GM12878 (cell line): ENCODE measurements around the gene SEL1L. TPM values are rescaled to one million over a fixed set of nuclear protein-coding genes. Genes with fewer than 3 reads are reported as not detected.

Experiments used
- ATAC-seq: fragments of 200-7000 bp; cut with Tn5 transposase; 3 replicates; pipeline ENCODE4 v1.9.1; 2020; ENCODE audit warnings: mild to moderate bottlenecking, moderate library complexity
- BruUV-seq: library from RNA; stranded (reverse); fragments of 400-500 nt; replicated peaks from 2 replicates; lab custom pipeline; 2021; lab: Mats Ljungman, UMichigan
- CTCF ChIA-PET: fragments of 300-600 bp; sonication (Branson Sonifier 250); formaldehyde crosslinking; extraction: SDS; loops from one replicate; lab custom pipeline; 2021; ENCODE audit warnings: inconsistent platforms; lab: Yijun Ruan, JAX
- POLR2A ChIA-PET: fragments of 350-600 bp; formaldehyde crosslinking; extraction: SDS; loops from one replicate; lab custom pipeline; 2021; ENCODE audit warnings: inconsistent platforms; lab: Charles Lee
- RAD21 ChIA-PET: fragments of 300-600 bp; sonication (Branson Sonifier 250); formaldehyde crosslinking; loops from one replicate; lab custom pipeline; 2023; ENCODE audit warnings: antibody characterized with exemption; ENCODE audit not compliant: unreplicated experiment; lab: Charles Lee
- SMC1A ChIA-PET: fragments of 300-600 bp; sonication (Branson Sonifier 250); formaldehyde crosslinking; loops from one replicate; lab custom pipeline; 2023; ENCODE audit not compliant: unreplicated experiment, uncharacterized antibody; lab: Charles Lee
- DNase-seq: peaks from one replicate; pipeline ENCODE4 v3.0.0-alpha.2; 2011; ENCODE audit warnings: low read depth, low spot score
- FAIRE-seq: peaks from 3 replicates; lab custom pipeline; 2011; peaks lifted over from hg19 to GRCh38; lab: Jason Lieb, UNC
- H2AFZ ChIP-seq: 2 replicates; pipeline ENCODE4 v1.6.0; 2011; ENCODE audit warnings: low read depth, low read length, control low read depth; ENCODE audit not compliant: control insufficient read depth
- H3K27ac ChIP-seq: 2 replicates; pipeline ENCODE4 v1.5.1; 2011; ENCODE audit warnings: control low read depth; ENCODE audit not compliant: control insufficient read depth, insufficient read depth
- H3K27me3 ChIP-seq, 2 experiments: replicated peaks in 1 of 2; 2 replicates each; pipeline versions ENCODE4 v1.6.0 to v1.6.1; 2011; ENCODE audit warnings: low read length in 1 of 2; ENCODE audit not compliant: control insufficient read depth in 2 of 2, insufficient read depth in 2 of 2
- H3K36me3 ChIP-seq, 2 experiments: 2 replicates each; pipeline ENCODE4 v1.5.1; 2011; ENCODE audit warnings: low read length in 1 of 2; ENCODE audit not compliant: control insufficient read depth in 2 of 2, insufficient read depth in 2 of 2
- H3K4me1 ChIP-seq: 2 replicates; pipeline ENCODE4 v1.6.1; 2011; ENCODE audit warnings: mild to moderate bottlenecking, low read length, moderate library complexity, mixed read lengths; ENCODE audit not compliant: control insufficient read depth, insufficient read depth
- H3K4me2 ChIP-seq: 2 replicates; pipeline ENCODE4 v1.6.0; 2011; ENCODE audit warnings: control low read depth; ENCODE audit not compliant: control insufficient read depth, insufficient read depth
- H3K4me3 ChIP-seq: fragments of 200-600 bp; sonication (generic); 2 replicates; pipeline ENCODE4 v1.5.1; 2016
- H3K79me2 ChIP-seq: 2 replicates; pipeline ENCODE4 v1.6.0; 2011; ENCODE audit warnings: low read length; ENCODE audit not compliant: control insufficient read depth, insufficient read depth
- H3K9ac ChIP-seq: 2 replicates; pipeline ENCODE4 v1.8.0; 2011; ENCODE audit warnings: low read length, control low read depth, mixed read lengths; ENCODE audit not compliant: control insufficient read depth, insufficient read depth
- H3K9me3 ChIP-seq: replicated peaks from 3 replicates; pipeline ENCODE4 v1.5.1; 2011; ENCODE audit warnings: mild to moderate bottlenecking, low read length; ENCODE audit not compliant: control insufficient read depth, insufficient read depth
- H4K20me1 ChIP-seq: 2 replicates; pipeline ENCODE4 v1.6.0; 2011; ENCODE audit not compliant: control insufficient read depth, insufficient read depth
- BACH1 ChIP-seq: fragments of 450-650 bp; IDR thresholded peaks from 2 replicates; pipeline ENCODE4 v1.6.1; 2017; ENCODE audit warnings: mild to moderate bottlenecking, borderline replicate concordance
- CEBPB ChIP-seq, 2 experiments: fragments of 150-350 bp in 1 of 2; IDR thresholded peaks; 2 replicates each; pipeline ENCODE4 v1.6.1; 2012 to 2014; ENCODE audit warnings: low read depth in 2 of 2, low read length in 2 of 2, borderline replicate concordance in 1 of 2, inconsistent platforms in 1 of 2
- CHD1 ChIP-seq: IDR thresholded peaks from 2 replicates; pipeline ENCODE4 v1.6.1; 2012; ENCODE audit warnings: low read depth, low read length, improper control_type of control experiment
- JUNB ChIP-seq: IDR thresholded peaks from 2 replicates; pipeline ENCODE4 v1.6.1; 2016; ENCODE audit warnings: antibody characterized with exemption, mild to moderate bottlenecking
- MEF2B ChIP-seq: fragments of 450-650 bp; IDR thresholded peaks from 2 replicates; pipeline ENCODE4 v1.6.1; 2018; ENCODE audit warnings: mild to moderate bottlenecking, moderate library complexity; ENCODE audit not compliant: partially characterized antibody, poor library complexity, severe bottlenecking
- SREBF1 ChIP-seq: IDR thresholded peaks from 2 replicates; pipeline ENCODE4 v1.6.1; 2012; ENCODE audit warnings: mild to moderate bottlenecking, low read length
- SUPT20H ChIP-seq: IDR thresholded peaks from 2 replicates; pipeline ENCODE4 v1.6.1; 2011; ENCODE audit warnings: low read depth, mild to moderate bottlenecking, low read length, moderate library complexity, borderline replicate concordance; ENCODE audit not compliant: control insufficient read depth
- ZSCAN29 ChIP-seq: fragments of 450-650 bp; IDR thresholded peaks from 2 replicates; pipeline ENCODE4 v1.6.1; 2017; ENCODE audit warnings: mild to moderate bottlenecking, moderate library complexity
- WGBS: methylation state at CpG from one replicate; pipeline ENCODE4 v1.1.6; 2016; ENCODE audit warnings: low lambda C conversion rate; ENCODE audit not compliant: insufficient replicate concordance, insufficient coverage; ENCODE audit errors: missing lambda C conversion rate; 5-methylcytosine and 5-hydroxymethylcytosine counted together
- in situ Hi-C: fragments of 300-500 bp; cut with MboI; formaldehyde crosslinking; loops from 9 replicates; pipeline ENCODE4 v1.14.3; 2018; ENCODE audit warnings: mixed read lengths
- intact Hi-C: fragments of 100-400 bp; cut with micrococcal nuclease; formaldehyde crosslinking; loops from one replicate; pipeline ENCODE4 v1.14.2; 2022; ENCODE audit not compliant: unreplicated experiment
- polyA plus RNA-seq, 11 experiments: library from polyadenylated mRNA; depleted of rRNA in 4 of 11; unstranded in 6 of 11; stranded (reverse) in 5 of 11; fragments of >200 nt; fragmentation: Nextera tagmentation in 4 of 11; fragmentation: Illumina TruSeq in 1 of 11; extraction: Ambion mirVana in 4 of 11; extraction: Trizol in 1 of 11; gene quantifications; 1 replicate in 1 of 11; 2 replicates in 10 of 11; pipeline versions ENCODE4 v1.2.1 to v1.2.3, GENCODE V29; 2011 to 2016; ENCODE audit warnings: inconsistent platforms in 2 of 11, missing spikeins in 2 of 11, low read depth in 1 of 11
- total RNA-seq, 4 experiments: library from RNA; depleted of rRNA in 3 of 4; stranded (reverse); fragments of >200 nt in 3 of 4; fragmentation: Illumina TruSeq in 1 of 4; extraction: Trizol in 1 of 4; gene quantifications; 2 replicates each; pipeline versions ENCODE4 v1.2.1 to v1.2.3, GENCODE V29; 2013 to 2021
- TF ChIP-seq, protein P1 (sequence below): fragments of 450-650 bp; IDR thresholded peaks from 2 replicates; pipeline ENCODE4 v1.6.1; 2014; ENCODE audit warnings: mild to moderate bottlenecking

SEL1L gene
- total and polyA plus RNA-seq, 10 of the 15 experiments (the other 5 are each of a cell fraction or from before 2014, with no cell fraction given) = 13.4 to 57.2 (median 31.7) TPM

DNA sequence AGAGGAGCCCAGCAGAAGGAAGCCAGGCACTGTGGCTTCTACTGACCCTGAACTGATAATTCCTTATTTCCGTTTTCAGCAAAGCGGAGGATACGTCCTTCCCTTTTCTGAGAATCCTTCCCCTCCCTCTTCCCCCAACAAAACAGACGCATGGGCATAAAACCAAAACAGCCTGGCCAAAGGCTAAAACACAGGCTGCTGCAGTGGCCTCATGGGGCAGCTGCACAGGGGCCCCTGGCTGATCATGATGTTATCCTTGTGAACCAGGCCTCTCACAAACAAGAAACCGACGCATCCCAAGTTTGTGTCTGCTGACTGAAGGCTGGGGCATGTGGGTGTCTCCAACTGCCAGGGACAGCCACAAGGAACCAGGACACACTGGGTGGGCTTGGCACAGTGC is 110.1 kb downstream of the SEL1L start:
- DNase-seq = no peak
- BruUV-seq = no TSS peak
- H3K9ac ChIP-seq = no peak overlapping the region
- H3K9me3 ChIP-seq = no peaks in the 10 kb centered on the region
- no peak overlapping the region for H3K27ac ChIP-seq
- ChIA-PET CTCF (no interaction called here), RAD21 (no interaction called here), SMC1A (no interaction called here), POLR2A (no interaction called here)
- WGBS = 46% methylated on average over 6 of the region's 6 CpGs
- no peak for ATAC-seq
- no peaks in the 10 kb centered on the region for H3K4me1 ChIP-seq
- H3K27me3 ChIP-seq = peaks cover 0 to 3% of the 10 kb centered on the region in 2 experiments; a peak in 2 of 4 replicates
- FAIRE-seq = no peak
- H3K4me2 ChIP-seq = no peak overlapping the region
- no peaks in the 10 kb centered on the region for H3K36me3 ChIP-seq
- no peaks in the 10 kb centered on the region for H4K20me1 ChIP-seq
- no peaks in the 10 kb centered on the region for H3K79me2 ChIP-seq
- intact Hi-C loops = no loop called here
- no peak overlapping the region for H2AFZ ChIP-seq
- TF ChIP-seq ZSCAN29 (no peak), MEF2B (no peak), CEBPB (IDR thresholded peaks at IDR 0.05; ENCODE audit: borderline replicate concordance in 1 of 2, low read depth in 2 of 2, low read length in 2 of 2) (no peak), SREBF1 (no peak), CHD1 (no peak), BACH1 (no peak), JUNB (no peak), SUPT20H (no peak)
- TF ChIP-seq, protein P1, sequence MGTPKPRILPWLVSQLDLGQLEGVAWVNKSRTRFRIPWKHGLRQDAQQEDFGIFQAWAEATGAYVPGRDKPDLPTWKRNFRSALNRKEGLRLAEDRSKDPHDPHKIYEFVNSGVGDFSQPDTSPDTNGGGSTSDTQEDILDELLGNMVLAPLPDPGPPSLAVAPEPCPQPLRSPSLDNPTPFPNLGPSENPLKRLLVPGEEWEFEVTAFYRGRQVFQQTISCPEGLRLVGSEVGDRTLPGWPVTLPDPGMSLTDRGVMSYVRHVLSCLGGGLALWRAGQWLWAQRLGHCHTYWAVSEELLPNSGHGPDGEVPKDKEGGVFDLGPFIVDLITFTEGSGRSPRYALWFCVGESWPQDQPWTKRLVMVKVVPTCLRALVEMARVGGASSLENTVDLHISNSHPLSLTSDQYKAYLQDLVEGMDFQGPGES = no peak
- TF ChIP-seq, all 136 proteins: peak for 0
- in situ Hi-C loops = no loop called here
- H3K4me3 ChIP-seq = no peak overlapping the region

Other genes with a start within 250 kb of the SEL1L start
- gene STON2, start 133.5 kb downstream of the SEL1L start, total RNA-seq (2014; rRNA removed) = not detected in 2 replicates
- gene STON2, start 133.5 kb downstream of the SEL1L start, total RNA-seq (2014; rRNA removed; fragmentation: Illumina TruSeq; extraction: Trizol) = not detected in 2 replicates
- 0.13 and 0.29 TPM in 2 replicates for gene STON2, start 133.5 kb downstream of the SEL1L start, total RNA-seq (2021)
- gene STON2, start 133.5 kb downstream of the SEL1L start, polyA plus RNA-seq (2011; rRNA removed) = not detected in 2 replicates
- 0.03 TPM in 1 of 2 replicates, not detected in the other for gene STON2, start 133.5 kb downstream of the SEL1L start, polyA plus RNA-seq (2014; fragmentation: Illumina TruSeq; extraction: Trizol)
- gene STON2, start 133.5 kb downstream of the SEL1L start, polyA plus RNA-seq (2014; fragmentation: Nextera tagmentation; extraction: Ambion mirVana) = under 1 TPM in 1 of 2 experiments, not detected in 1; 0.03 TPM
- gene STON2, start 133.5 kb downstream of the SEL1L start, polyA plus RNA-seq (2014; rRNA removed) = not detected in 2 replicates
- not detected for gene STON2, start 133.5 kb downstream of the SEL1L start, polyA plus RNA-seq (2016; fragmentation: Nextera tagmentation; extraction: Ambion mirVana)